T1000 (cell line): ENCODE data around the gene RAB5B.
"Not testable (repeated sequence)": the region's sequence is repeated elsewhere in the genome, so short reads cannot be mapped to it uniquely, and the experiment has no call there.

Source experiments
- DNase-seq: peaks from one replicate; lab custom pipeline; 2025; ENCODE audit warnings: mixed read lengths; lab: John Stamatoyannopoulos, UW

RAB5B gene

GRCh38 chr12:55942055-55942454 is 31.8 kb upstream of the RAB5B start:
- DNase-seq = no peak

DNA sequence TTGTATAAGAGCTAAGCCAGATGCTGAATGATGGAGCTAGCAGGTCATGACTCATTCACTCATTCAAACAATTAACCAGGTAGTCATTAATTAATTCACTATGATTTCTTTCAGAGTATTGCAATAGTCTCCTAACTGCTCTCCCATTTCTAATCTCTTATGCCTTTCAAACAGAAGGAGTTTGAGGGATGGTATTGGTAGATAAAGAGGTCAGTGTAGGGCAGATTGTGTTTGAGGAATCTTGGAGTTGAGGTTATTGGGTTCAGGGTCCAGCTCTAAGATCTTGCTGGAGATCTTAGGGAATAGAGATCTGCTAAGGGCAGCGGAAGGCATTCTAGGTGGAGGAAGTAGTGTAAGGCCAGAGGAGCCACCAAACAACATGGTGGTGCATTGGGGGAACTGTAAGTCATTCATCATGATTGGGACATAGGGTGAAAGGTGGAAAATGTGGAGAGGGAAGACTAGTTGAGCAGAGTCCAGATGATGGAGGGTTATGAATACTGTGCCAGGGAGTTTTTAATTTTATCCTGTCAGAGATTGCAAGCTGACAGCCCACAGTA is 31.2 kb upstream of the RAB5B start:
- no peak for DNase-seq

DNA sequence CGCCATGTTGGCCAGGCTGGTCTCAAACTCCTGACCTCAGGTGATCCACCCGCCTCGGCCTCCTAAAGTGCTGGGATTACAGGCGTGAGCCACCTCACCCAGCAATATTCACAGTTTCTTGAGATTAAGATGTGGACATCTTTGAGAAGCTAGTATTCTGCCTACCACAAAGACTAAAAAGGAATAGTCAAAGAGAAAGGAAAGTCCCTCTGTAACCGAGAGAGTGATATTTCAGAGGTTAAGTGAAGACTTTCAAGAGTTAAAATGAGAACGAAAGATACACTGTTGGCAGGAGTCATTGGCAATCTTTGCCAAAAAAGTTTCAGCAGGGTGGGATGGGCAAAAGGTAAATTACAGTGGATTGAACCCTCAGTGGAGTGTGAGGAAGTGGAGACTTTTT is 27.3 kb upstream of the RAB5B start:
- no peak for DNase-seq

DNA sequence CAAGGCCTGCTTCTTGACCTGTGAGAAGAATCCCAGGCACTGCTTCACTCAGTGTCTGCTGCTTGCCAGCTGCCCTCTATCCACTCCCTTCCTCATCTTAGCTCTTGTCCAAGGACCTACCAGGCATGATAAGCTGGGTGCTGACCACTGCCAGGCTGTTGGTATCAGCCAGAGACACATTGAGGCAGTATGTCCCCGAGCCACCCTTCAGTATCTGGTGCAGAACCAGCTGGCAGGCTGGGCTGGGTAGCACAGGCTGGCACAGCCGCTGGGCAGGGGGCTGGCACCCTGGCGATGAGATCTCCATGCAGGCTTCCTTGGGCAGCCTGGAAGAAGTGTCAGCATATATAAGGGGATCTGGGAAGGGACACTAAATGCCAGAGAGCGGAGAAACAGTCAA is 18.5 kb upstream of the RAB5B start:
- no peak for DNase-seq

GRCh38 chr12:55955800-55956508 is 17.9 kb upstream of the RAB5B start:
- DNase-seq = no peak

DNA sequence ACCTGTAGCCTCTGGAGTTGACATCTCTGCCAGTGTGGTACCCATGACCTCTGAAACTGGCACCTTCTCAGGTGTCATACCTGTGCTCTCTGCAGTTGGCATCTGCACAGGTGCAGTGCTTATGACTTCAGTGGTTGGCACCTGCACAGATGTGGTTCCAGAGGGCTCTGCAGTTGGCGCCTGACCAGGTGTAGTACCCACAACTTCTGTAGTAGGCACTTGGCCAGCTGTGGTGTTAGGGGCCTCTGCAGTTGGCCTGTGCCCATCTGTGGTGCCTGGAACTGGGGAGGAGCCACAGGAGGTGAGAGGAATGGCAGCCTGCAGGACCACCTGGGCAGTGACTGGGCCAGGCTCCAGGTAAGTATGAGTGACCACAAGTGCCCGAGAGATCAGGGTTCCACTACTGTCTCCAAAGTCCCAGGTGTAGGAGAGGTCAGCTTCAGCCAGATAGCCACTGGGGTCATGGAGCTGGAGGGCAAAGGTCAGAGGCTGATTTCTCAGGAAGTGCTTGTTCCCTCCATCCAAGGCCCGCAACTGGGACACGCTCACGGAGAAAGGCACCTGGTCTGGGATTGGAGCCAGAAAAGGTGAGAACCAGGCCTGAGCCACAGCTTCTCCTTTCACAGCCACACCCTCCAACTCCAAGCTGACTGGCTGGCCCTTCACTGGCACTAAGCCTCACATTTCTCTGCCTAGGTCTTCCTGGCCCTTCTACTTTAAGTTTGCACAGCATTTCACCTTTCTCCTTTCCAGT is 16.6 kb upstream of the RAB5B start:
- DNase-seq = no peak

DNA sequence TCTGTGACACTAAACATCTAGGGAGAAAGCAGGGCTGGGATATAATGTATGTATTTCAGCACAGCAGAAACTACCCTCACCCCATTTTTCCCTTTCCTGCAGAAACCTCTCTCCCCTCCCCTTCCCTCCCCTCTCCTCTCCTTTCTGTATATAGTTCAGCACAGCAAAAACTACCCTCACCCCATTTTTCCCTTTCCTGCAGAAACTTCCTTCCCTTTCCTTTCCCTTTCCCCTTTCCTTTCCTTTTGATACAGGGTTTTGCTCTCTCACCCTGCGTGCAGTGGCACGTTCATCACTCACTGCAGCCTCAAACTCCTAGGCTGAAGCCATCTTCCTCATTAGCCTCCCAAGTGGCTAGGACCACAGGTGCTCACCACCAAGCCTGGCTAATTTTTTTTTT is 10.1 kb upstream of the RAB5B start:
- no peak for DNase-seq

DNA sequence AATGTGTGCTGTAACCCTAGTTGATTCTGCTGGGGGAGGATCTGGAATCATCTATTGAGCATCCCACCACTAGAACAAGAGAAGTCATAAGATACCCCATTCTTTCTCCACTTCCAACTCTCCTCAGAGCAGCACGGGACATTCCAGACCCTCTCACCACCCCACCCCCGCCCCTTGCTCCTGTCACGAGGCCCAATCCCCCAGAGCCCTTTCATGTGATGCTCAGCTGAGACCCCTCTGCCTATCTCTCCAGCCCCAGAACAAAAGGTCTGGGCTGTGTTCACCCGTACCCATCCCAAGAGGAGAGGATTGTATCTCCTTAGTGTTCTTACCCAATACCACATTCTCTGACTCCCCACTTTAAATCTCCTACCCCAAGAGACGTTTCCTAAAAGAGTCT is 8.6 kb upstream of the RAB5B start:
- no peak for DNase-seq

DNA sequence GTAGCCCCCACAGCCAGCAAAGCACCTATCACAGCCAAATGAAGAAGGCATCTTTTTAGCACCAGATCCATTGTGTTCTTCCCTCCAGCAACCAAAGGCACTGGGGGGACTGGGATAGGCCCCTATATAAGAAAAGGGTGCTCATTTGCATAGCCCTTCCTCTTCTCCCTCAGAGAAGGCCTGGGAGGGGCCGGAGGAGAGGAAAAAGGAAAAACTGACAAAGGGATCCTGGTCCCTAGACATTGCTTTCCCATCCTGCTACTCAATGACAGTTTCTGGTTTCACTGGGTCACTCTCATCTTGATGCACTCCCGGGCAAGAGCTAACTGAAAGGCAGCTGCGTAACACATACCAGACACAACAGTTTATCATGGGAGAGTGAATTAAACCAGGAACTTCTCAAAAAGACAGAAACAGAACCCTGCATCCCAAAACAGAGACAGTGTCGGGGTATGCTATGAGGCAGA is 7.9 kb upstream of the RAB5B start, which contains the start of gene PMEL:
Gene PMEL, minus strand, starts transcription at position 102 of the 467 bp plus-strand sequence. Its CDS starts 31 bp downstream, at position 71.
- DNase-seq = no peak

DNA sequence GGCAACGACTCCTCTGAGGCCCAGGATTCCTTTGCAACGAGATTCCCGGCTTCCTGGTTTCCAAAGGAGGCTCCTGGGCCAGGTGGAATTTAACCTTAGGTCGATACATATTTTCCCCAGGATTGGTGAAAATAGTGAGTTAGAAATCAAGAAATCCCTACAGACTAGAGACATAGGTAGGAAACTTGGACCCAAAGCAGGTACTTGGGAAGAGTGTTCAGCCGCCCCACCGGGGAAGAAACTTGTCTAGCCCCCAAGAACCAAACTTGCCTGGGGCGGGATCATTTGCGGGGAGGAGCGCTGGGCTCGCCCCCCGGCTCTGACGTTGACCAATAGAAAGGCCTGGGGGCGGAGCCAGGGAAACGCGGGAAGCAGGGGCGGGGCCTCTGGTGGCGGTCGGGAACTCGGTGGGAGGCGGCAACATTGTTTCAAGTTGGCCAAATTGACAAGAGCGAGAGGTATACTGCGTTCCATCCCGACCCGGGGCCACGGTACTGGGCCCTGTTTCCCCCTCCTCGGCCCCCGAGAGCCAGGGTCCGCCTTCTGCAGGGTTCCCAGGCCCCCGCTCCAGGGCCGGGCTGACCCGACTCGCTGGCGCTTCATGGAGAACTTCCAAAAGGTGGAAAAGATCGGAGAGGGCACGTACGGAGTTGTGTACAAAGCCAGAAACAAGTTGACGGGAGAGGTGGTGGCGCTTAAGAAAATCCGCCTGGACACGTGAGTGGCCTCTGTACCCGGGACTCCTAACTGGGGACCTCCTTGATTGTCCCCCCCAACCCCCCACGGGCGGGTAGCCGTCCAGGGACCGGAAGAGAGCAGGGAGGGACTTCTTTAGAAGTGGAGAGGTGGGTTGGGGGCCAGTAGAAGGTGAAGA is 7.2 kb upstream of the RAB5B start, which contains the start of gene CDK2:
Gene CDK2, plus strand, starts transcription at position 423 of the 874 bp plus-strand sequence. Its CDS starts 179 bp downstream, at position 602.
- DNase-seq = peak; percentile 86

DNA sequence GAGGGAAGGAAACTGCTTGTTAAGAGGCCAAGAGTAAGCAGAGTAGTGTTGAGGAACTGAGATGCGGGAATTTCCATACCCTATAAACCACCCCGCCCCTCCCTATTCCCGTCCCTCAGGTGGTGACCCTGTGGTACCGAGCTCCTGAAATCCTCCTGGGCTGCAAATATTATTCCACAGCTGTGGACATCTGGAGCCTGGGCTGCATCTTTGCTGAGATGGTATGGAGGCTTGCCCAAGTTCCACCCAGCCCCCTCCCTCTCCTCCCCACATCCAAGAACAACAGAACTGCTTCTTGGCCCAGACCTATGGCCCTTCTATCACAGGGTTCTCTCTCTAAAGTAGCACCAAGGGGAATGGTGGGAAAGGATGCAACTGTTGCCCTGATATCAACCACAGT is 4.5 kb upstream of the RAB5B start:
- no peak for DNase-seq

GRCh38 chr12:55970775-55971174 is 3.1 kb upstream of the RAB5B start:
- peak; percentile 8 for DNase-seq

GRCh38 chr12:55972042-55972441 is 1.8 kb upstream of the RAB5B start:
- DNase-seq = peak; percentile 29

GRCh38 chr12:55972456-55972855 is 1.4 kb upstream of the RAB5B start:
- no peak for DNase-seq

- no peak for DNase-seq
Observed at GRCh38 chr12:55972911-55973598, 823 bp upstream of the RAB5B start.

DNA sequence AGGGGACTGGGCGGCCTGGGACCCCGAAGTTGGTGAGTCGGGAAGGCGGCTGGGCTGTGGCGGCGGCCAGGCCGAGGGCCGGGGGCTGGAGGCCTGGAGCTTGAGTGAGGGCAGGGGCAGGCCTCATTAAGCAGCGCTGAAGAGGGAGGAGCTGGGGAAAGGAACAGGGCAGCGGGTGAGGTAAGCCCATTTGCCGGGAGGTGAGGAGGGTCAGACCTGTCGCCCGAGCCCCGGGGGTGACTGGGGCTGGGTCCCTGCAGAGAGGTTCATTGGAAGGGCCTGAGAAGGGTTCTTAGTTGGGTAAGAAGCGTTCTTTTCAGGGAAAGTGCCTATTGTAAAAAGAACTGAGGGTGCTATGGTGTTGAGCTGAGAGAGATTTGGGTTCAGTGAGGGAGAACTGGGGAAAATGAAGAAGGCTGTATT is 441 bp downstream of the RAB5B start:
- DNase-seq = no peak

- no peak for DNase-seq
Observed at GRCh38 chr12:55978393-55978792, 4.5 kb downstream of the RAB5B start.

DNA sequence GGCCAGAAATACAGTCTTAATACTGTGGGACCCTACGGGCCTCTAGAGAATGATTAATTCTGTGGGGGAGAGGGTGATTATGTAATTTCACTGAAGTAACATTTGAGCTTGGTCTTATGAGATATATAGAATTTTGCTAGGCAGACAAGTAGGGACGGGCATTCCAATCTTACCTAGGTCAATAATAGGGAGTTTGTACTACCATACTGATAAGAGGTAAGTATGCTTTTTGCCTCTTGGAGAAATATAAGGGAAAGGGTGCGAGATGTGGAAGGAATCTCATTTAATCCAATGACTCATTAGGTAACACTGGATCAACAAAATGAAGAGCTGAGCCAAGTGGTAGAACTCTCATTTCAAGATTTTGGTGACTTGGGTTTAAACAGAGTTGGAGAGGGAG is 5.2 kb downstream of the RAB5B start:
- no peak for DNase-seq

GRCh38 chr12:55981882-55982281 is 8.0 kb downstream of the RAB5B start:
- DNase-seq = not testable (repeated sequence)

DNA sequence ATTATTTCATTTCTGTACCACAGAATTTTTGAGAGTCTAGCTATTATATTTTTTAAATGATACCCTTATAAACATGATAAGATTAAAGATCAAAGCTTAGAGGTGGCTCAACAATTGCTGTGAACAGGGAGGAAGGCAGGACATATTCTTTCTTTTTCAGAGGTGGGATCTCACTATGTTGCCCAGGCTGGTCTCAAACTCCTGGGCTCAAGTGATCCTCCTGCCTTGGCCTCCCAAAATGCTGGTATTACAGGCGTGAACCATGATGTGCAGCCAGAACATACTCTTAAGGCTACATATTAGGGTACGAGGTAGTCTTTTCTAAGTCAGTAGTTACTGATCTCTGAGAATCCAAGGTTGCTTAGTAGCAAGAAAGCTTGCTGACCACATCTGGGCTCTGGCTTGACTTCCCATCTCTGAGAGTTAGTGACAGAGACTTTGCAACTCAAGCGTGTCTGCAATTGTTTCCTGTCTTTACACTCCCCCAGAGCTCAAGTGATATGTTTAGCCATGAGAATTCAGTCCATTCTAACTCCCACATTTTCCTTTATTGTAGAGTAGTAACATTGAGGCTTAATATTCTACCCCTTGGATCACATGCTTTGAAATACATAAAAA is 8.6 kb downstream of the RAB5B start:
- no peak for DNase-seq
